GM12873 (cell line): ENCODE results near the gene ANO2.

Source experiments
- CTCF ChIP-seq: IDR thresholded peaks from 2 replicates; pipeline ENCODE4 v1.5.1; 2012; ENCODE audit warnings: low read depth, mild to moderate bottlenecking, moderate library complexity, low read length, control low read depth; ENCODE audit not compliant: insufficient read depth; ENCODE audit errors: missing control alignments

The ANO2 gene

GRCh38 chr12:5713599-5714081 is 231.4 kb downstream of the ANO2 start:
- TF ChIP-seq CTCF, result no peak

GRCh38 chr12:5710260-5710878 is 234.7 kb downstream of the ANO2 start:
- TF ChIP-seq CTCF, result no peak

GRCh38 chr12:5708371-5708770 is 236.7 kb downstream of the ANO2 start:
- no peak for TF ChIP-seq CTCF

GRCh38 chr12:5706247-5706646 is 238.8 kb downstream of the ANO2 start:
- no peak for TF ChIP-seq CTCF

GRCh38 chr12:5705791-5706190 is 239.3 kb downstream of the ANO2 start:
- no peak for TF ChIP-seq CTCF

GRCh38 chr12:5694759-5695409 is 250.2 kb downstream of the ANO2 start:
- no peak for TF ChIP-seq CTCF

- TF ChIP-seq CTCF, result no peak
Observed at GRCh38 chr12:5692850-5693249, 252.2 kb downstream of the ANO2 start.
